NCI-H2107 (cell line): ENCODE results near the gene IER3.

Experiments used
- DNase-seq: peaks from one replicate; lab custom pipeline; 2025; lab: John Stamatoyannopoulos, UW

Gene IER3

DNA sequence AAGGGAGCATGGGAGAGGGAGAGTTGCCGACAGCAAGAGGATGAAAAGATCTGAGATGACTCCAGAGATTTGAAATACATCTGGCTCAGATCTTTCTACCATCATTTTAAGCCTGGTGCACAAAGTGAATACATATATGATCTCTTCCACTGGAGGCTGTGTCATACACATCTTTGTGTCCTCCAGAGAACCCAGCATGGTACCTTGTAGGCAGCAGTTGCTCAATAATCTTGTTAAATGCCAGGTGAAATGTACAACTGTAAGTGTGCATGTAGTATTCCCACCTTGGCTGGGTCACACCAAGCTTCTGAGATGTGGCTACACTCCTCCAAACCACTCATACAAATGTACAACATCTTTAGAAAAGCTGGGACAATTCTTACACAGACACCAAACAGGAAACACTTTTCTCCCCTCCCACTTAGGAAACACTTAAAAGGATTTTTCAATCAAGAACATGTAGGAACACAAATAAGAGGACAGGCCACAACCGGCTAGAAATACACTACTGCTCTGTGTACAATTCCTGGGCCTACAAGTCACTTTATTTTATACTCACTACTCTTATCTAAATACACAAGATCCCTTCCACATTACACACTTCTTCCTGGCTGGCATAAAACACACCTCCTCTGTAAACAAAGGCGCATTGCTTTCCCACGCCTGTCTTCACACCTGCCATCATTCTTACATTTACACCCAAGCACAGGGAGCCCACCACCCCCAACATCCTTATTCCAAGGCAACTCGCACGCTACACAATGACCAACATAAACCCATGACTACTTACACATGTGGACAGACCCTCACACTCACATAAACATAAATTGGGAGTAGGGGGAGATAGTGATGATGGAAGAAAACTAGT, 3.8 kb upstream of the IER3 start:
- no peak for DNase-seq

DNA sequence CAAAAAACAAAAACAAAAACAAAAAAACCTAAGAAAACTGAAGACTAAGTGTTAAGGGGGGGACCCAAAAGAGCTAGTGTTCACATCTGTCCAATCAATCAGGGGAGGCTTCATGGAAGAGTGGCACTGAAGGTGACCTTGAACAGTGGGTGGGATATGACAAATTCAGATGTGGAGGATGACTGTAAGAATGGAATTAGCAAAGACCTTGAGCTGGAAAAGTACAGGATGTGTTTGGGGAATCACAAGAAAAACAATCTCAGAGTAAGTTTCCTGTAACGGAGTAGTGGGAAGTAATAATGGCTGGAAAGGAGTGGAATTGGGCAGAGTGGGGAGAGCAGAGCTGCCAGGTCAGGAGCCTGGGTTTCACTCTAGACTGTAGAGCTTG, 2.9 kb upstream of the IER3 start:
- no peak for DNase-seq

DNA sequence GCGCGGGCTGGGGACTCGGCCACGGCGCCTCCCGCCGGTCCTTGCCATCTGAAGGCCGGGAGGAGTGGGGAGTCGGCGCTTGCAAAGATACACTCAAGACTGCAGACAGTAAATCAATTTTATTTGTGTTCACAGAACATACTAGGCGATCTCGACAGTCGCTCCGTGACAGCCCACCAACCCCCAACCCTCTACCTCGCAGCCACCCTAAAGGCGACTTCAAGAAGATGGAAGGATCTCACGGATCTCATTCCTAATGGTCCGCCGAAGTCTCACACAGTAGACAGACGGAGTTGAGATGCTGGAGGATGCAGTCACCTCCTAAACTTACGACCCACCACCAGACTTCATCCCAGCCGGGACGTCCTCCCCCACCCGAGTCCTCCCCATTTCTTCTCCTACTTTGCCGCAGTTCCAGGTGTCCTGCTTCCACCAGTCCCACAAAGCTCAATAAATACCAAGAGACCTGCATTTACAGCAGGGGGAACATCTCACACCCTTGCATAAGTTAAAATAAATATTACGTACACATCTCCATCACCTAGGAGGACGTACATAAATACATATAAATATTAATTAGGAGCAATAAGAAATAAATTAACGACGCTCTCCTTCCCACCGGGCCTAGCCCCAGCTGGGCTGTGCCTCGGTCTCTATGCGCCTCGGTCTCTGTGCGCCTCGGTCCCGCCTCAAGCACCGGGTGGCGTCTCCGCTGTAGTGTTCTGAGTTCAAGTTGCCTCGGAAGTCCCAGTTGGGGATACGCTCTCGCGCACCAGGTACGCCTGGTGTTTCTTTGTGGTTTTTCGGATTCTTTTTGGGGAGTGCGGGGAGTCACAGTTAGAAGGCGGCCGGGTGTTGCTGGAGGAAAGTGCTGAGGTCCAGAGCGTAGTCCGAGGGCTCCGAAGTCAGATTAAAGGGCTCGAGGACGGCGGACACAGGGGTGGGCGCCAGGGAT, 971 bp downstream of the IER3 start:
- DNase-seq = no peak

DNA sequence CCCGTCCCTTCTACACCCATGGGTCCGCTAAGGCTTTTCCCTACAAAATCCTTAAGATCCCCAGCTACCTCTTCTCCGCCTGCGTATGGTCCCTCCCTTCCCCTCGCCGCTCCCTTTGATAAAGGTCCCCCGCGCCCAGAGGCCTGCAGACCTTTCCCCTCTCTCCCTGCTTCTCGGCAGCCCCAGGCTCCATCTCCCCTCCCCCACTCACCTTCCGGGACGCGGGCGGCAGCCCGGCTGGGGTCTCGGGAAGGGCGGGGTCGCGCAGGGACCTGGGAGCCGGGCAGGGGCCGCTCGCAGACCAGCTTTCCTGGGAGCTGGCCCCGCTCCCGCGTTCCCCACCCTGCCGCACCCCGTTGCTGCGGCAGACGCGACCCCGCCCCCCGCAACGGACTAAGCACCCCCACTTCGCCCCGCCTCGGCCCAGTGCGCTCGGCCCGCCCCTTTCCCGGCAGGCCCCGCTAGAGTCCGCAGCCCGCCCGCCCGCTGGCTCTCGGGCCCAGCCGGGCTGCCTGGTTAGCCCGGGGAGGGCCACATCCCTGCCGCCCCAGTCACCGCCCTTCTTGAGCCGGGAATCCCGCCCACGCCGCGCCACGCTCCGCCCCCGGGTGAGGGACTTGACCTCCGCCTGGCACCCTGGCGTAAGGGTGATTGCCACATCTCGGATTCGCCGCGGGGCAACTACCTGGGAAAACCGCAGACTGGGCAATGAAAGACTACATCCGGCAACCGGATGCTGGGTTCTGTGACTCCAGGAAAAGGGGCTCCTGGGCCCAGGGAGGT, 1.8 kb downstream of the IER3 start, which contains the start of gene FLOT1:
FLOT1 (minus strand) TSS at position 372 of the 783 bp plus-strand sequence. CDS start 498 bp downstream, outside the sequence.
- peak; percentile 39 for DNase-seq

DNA sequence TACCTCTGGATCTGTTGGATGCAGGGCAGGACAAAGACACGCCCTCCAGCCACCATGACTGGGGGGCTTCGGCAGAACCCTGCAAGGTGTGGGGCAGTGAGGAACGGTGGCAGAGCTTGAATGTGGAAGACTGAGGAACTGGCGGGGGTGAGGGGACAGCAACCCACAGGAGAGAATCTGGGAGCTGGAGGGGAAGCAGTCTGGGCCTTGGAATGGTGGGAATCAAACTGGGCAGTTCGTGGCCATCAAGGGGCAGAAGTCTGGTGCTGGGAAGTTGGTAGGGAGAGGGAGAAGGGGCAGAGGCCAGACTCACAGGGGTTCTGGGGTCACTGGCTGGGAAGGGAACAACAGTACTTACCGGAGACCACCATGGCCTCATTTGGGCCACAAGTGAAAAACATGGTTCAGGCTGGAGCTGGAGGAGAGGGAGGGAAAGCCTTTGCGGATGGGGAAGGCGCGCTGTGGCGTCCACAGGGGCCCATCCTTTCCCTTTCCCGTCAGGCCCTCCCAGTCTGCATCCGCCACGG, 2.5 kb downstream of the IER3 start:
- DNase-seq = no peak

DNA sequence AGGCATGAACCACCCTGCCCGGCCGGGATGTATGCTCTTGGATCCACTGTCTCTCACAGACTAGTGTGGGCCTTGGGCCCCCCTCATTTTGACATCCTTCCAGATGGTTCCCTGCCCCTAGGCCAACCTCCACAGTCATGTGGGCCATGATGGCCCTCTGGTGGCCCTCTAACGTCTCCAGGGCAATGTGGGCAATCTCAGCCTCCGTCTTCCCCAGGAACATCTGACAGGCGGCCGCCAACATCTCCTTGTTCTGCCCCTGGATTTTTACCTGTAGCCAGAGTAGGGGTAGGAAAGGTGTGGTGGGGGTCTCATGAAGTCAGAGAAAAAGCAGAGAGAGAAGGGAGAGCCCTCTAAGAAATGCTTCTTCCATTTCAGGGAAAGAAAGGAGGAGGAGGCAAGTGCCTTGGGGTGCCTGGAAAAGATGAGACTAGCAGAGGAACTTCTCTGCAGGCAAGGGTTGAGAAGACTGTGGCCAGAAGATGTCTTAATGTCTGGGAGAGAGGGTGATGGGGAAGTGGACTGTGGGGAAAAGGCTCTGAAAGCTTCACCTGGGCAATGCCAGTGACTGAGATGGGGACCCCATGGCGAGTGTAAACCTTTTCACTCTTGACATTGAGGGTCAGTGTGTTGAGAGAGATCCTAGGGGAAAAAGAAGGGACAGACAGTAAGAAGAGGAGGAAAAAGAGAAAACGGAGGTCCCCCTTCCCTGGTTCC, 3.1 kb downstream of the IER3 start:
- no peak for DNase-seq

DNA sequence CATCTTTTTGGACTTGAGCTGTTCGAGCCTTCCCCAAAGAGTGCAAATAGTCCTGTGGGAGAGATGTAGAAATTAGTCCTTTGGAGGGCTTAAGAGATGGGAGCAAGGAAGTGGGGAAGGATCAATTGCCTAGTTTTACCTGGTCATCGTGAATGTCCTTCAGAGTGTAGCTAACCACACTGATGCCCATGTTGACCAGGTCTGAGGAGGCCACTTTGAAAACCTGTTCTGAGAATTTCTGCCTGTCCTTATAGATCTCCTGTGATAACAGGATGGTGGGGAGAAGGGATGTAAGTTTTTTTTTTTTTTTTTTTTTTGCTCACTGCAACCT, 3.8 kb downstream of the IER3 start:
- DNase-seq = no peak

DNA sequence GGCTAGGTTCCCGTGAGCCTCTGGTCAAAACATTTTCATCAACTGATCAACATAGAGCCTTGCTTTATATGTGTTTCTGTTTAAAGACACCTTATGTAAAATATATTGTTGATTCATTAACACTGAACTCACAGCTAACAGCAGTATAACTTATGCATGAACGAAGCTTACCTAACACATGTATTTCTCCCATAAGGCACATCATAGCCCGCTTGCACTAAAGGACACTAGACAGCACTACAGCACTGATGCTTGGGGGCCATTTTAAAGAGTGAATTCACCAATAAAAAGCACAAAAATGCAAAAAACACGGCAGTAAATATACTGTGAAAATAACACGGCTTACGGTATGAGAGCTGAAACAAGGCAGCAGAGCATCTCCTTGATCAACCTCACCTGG, 5.8 kb downstream of the IER3 start:
- DNase-seq = no peak

DNA sequence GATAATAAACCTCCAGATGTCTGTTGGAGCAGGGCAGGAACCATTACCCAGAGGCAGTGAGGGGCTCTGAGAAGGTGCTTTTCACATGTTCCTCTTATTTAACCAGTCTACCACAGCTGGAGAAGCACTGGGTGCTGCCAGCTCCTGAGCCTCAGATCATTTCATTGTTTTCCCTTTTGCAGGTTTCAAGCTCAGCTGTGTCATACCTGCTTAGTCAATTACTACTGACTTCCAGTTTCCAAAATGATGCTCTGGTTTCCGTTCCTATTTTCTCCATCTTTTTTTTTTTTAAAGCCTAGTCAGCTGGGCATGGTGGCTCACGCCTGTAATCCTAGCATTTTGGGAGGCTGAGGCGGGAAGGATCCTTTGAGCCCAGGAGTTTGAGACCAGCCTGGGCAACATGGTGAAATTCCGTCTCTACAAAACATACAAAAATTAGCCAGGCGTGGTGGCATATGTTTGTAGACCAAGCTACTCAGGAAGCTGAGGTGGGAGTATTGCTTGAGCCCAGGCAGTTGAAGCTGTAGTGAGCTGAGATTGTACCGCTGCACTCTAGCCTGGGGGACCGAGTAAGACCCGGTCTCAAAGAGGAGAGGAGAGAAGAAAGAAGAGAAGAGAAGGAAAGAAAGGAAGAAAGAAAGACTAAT, 8.6 kb downstream of the IER3 start:
- no peak for DNase-seq

DNA sequence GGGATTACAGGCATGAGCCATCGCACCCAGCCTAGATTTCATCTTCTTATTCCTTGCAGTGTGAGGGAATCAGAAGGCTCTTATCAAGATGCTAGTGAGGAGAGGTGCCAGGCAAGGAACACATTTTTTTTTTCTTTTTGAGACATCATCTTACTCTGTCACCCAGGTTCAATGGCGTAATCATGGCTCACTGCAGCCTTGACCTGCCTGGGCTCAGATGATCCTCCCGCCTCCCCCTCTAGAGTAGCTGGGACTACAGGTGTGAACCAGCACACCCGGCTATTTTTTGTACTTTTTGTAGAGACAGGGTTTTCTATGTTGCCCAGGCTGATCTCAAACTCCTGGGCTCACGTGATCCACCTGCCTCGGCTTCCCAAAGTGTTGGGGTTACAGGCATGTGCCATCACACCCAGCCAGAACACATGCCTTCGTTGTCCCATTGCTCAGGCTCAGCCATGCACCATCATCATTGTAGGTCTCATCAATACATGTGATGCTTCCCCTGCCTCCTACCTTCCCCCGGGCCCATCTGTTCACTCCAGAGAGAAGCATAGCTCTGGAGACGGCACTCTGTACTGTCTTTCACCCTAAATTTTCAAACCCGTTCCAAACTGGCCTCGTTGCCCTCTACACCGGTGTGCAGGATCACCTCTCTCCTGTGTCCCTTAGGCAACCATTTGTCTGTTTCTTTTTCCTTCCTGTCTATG, 12.0 kb downstream of the IER3 start:
- DNase-seq = no peak

DNA sequence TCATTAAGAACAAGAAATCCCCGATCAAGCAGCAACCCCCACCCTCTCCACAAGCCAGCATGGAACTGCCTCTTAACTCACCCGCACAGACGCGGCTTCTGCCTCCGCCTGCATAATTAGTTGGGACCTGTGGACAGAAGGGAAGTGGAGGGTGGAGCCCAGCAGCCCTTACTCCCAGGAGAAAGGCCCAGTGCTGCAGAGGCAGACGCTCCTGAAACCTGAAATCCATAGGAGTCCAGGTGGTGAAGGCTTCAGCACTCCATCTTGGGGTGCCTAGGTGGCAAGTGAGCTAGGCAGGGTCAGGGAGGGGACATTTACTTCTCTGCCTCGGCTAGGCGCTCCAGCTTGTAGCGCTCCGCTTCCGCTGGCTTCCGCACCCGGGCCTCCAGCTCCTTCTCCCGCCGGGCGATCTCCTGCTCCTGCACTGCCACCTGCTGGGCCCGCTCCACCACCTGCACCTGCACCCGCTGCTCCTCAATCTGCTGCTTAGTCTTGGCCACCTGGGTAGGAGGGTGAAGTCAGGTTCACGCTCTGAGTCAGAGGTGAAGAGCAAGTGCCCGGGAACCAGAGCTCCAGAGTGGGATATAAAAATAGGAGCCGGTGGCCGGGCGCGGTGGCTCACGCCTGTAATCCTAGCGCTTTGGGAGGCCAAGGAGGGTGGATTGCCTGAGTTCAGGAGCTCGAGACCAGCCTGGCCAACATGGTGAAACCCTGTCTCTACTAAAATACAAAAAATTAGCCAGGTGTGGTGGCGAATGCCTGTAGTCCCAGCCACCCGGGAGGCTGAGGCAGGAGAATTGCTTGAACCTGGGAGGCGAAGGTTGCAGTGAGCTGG, 13.5 kb downstream of the IER3 start:
- DNase-seq = peak; percentile 42

DNA sequence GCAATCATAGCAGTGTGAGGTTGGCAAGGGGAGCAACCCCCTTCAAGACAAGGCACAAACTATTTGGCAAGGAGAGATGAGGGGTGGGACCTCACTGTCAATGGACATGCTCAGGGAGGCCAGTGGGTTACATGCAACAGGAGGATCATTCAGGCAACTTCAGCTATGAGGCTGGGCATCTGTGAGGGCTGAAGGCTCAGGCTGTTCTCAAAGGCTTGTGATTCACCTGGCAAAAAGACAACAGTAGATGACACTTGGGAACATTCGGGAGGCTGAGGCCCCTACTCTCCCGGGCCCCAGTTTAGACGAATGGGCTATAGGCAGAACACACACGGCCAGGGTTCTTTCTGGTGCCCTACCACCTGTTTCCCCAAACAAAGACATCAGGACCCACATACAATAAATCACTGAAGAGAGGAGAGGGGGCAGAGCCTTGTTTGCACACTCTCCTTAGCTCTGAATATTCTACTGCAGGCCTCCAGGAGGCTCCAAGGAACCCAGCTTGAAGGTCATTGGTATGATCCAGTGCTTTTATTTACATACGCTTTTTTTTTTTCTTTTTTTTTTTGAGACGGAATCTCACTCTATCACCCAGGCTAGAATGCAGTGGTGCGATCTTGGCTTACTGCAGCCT, 16.3 kb downstream of the IER3 start:
- DNase-seq = no peak

DNA sequence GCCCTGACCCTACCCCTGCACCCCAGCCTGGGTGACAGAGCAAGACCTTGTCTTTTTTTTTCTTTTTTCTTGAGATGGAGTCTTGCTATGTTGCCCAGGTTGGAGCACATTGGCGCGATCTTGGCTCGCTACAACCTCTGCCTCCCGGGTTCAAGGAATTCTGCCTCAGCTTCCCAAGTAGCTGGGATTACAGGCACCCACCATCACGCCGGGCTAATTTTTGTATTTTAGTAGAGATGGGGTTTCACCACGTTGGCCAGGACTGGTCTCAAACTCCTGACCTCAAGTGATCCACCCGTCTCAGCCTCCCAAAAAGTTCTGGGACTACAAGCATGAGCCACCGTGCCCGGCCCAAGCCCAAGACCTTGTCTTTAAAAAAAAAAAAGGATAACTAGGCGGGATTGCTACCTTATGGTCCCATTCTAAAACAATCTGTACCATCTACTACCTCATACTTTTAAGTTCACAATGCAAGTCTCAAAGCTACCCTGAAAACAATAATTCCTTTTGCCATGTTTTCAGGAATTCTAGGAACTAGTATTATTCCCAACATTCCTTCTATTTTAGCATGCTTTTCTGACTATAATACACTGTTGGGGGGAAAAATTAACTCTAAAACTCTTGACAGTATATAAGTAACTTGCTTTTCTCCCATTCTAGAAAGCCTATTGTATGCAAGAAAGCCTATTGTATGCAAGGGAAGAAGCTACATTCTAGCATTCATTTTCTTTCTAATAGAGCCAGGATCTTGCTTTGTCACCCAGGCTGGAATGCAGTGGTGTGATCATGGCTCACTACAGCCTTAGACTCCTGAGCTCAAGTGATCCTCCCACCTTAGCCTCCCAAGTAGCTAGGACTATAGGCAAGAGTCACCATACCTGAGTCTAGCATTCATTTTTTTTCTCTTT, 17.6 kb downstream of the IER3 start:
- DNase-seq = no peak

DNA sequence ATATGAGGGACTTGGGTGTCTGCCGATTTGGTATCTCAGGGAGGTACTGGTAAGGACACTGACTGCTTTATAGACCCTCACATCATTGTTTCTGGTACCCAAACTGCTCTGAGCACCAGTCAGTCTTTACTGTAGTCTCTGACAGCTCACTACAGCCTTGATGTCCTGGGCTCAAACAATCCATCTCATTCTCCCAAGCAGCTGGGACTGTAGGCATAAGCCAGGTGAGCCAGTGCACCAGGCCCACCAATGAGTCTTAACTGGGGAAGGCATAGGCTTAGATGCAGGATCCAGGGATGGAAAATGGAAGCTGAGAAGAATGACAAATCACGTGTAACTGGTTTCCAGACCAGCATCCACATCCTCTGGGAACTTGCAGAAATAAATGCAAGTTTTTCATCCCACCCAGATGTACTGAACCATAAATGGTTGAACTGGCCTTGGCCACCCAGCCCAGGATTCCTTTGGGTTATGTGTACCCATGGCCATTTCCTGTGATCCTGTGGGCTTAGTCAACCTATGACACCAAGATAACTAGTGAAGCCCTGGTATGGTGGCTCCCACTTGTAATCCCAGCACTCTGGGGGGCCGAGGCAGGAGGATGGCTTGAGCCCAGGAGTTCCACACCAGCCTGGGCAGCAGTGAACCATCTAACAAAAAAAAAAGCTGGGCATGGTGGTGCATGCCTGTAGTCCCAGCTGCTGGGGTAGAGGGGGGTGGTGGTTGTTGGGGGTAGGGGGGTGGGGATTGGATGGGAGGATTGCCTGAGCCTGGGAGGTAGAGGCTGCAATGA, 18.4 kb downstream of the IER3 start:
- no peak for DNase-seq

DNA sequence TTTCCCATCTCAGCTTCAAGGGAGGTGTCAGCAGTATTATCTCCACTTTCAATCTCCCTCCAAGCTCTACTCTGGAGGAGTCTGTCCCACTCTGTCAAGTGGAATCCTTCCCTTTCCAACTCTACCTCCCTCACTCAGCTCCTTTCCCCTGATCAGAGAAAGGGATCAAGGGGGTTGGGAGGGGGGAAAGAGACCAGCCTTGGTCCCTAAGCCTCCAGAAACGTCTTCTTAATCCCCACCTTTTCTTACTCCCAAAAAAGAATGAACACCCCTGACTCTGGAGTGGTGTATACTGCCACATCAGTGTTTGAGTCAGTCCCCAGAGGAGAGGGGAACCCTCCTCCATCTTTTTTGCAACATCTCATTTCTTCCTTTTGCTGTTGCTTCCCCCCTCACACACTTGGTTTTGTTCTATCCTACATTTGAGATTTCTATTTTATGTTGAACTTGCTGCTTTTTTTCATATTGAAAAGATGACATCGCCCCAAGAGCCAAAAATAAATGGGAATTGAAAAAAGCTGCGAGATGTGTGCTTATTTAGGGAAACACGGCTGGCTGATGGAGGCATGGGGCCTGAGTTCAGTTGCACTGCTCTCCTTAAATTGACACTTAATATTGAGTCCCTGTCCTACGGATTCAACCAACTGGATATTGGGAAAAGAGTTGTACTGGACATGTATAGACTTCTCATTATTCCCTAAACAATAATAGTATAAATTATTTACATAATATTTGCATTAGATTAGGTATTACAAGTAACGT, 19.3 kb downstream of the IER3 start:
- no peak for DNase-seq
